Loucy (cell line): ENCODE measurements around the gene LTF.

Experiments
- H2AFZ ChIP-seq: fragments of 200-600 bp; sonication (generic); 2 replicates; pipeline ENCODE4 v1.6.0; 2016; ENCODE audit warnings: antibody characterized with exemption, mild to moderate bottlenecking, low read length, moderate library complexity
- H3F3A ChIP-seq: fragments of 200-600 bp; 2 replicates; pipeline ENCODE4 v1.6.0; 2016; ENCODE audit warnings: antibody characterized with exemption, low read depth, mild to moderate bottlenecking
- H3K27me3 ChIP-seq: fragments of 200-600 bp; sonication (generic); 2 replicates; pipeline ENCODE4 v1.6.1; 2014; ENCODE audit warnings: low read length, mild to moderate bottlenecking; ENCODE audit not compliant: insufficient read depth, poor library complexity, severe bottlenecking
- H3K36me3 ChIP-seq: fragments of 200-600 bp; sonication (generic); 2 replicates; pipeline ENCODE4 v1.6.1; 2016; ENCODE audit warnings: low read length; ENCODE audit not compliant: insufficient read depth
- H3K4me1 ChIP-seq: fragments of 200-600 bp; sonication (generic); 2 replicates; pipeline ENCODE4 v1.5.1; 2014; ENCODE audit warnings: low read length, mild to moderate bottlenecking; ENCODE audit not compliant: insufficient read depth, poor library complexity, severe bottlenecking
- H3K4me2 ChIP-seq: fragments of 200-600 bp; sonication (generic); 2 replicates; pipeline ENCODE4 v1.6.0; 2014; ENCODE audit warnings: antibody characterized with exemption, low read length, low read depth, mild to moderate bottlenecking; ENCODE audit not compliant: poor library complexity, severe bottlenecking
- H3K4me3 ChIP-seq: fragments of 200-600 bp; sonication (generic); 2 replicates; pipeline ENCODE4 v1.5.1; 2014; ENCODE audit warnings: low read length, mild to moderate bottlenecking, mixed read lengths; ENCODE audit not compliant: poor library complexity, severe bottlenecking
- H3K79me2 ChIP-seq: fragments of 200-600 bp; sonication (generic); 2 replicates; pipeline ENCODE4 v1.6.1; 2014; ENCODE audit warnings: low read length; ENCODE audit not compliant: insufficient read depth
- H3K9ac ChIP-seq: fragments of 200-600 bp; sonication (generic); 2 replicates; pipeline ENCODE4 v1.6.0; 2014; ENCODE audit warnings: mild to moderate bottlenecking, low read depth, low read length, moderate library complexity; ENCODE audit not compliant: poor library complexity, severe bottlenecking
- H3K9me2 ChIP-seq: fragments of 200-600 bp; sonication (generic); replicated peaks from 2 replicates; pipeline ENCODE4 v1.6.1; 2016; ENCODE audit warnings: low read depth, low read length, mixed read lengths
- H3K9me3 ChIP-seq: fragments of 200-600 bp; sonication (generic); 2 replicates; pipeline ENCODE4 v1.6.1; 2014; ENCODE audit warnings: mild to moderate bottlenecking, antibody characterized with exemption, low read length, low read depth; ENCODE audit not compliant: insufficient read depth
- H4K20me1 ChIP-seq: fragments of 200-600 bp; sonication (generic); 2 replicates; pipeline ENCODE4 v1.6.0; 2014; ENCODE audit warnings: antibody characterized with exemption, low read length, mild to moderate bottlenecking; ENCODE audit not compliant: insufficient read depth, poor library complexity, severe bottlenecking
- CTCF ChIP-seq: fragments of 200-600 bp; sonication (generic); conservative IDR thresholded peaks from 2 replicates; pipeline ENCODE4 v1.5.1; 2014; ENCODE audit warnings: mild to moderate bottlenecking, antibody characterized with exemption, low read length
- EZH2phosphoT487 ChIP-seq: fragments of 200-600 bp; IDR thresholded peaks from 2 replicates; pipeline ENCODE4 v1.6.1; 2018; ENCODE audit warnings: antibody characterized with exemption, mild to moderate bottlenecking, moderate library complexity, borderline replicate concordance

The LTF gene

GRCh38 chr3:46399557-46399956, 65.1 kb downstream of the LTF start:
- Histone ChIP-seq H2AFZ (no peak overlapping the region), H3K9me3 (no peaks in the 10 kb centered on the region), H4K20me1 (no peaks in the 10 kb centered on the region), H3K9ac (no peak overlapping the region), H3K9me2 (no peaks in the 10 kb centered on the region), H3K4me2 (no peak overlapping the region), H3K27me3 (no peaks in the 10 kb centered on the region), H3F3A (no peaks in the 10 kb centered on the region), H3K4me3 (no peak overlapping the region), H3K79me2 (no peaks in the 10 kb centered on the region), H3K36me3 (no peaks in the 10 kb centered on the region), H3K4me1 (no peaks in the 10 kb centered on the region)
- no peak for TF ChIP-seq EZH2phosphoT487

- no peaks in the 10 kb centered on the region for H3K9me3 ChIP-seq
- H3K27me3 ChIP-seq, result no peaks in the 10 kb centered on the region
- H3K9me2 ChIP-seq, result no peaks in the 10 kb centered on the region
- H3K9ac ChIP-seq, result no peak overlapping the region
- no peaks in the 10 kb centered on the region for H4K20me1 ChIP-seq
- no peaks in the 10 kb centered on the region for H3K36me3 ChIP-seq
- H3F3A ChIP-seq, result no peaks in the 10 kb centered on the region
- H3K4me2 ChIP-seq, result no peak overlapping the region
- no peaks in the 10 kb centered on the region for H3K4me1 ChIP-seq
- H3K79me2 ChIP-seq, result no peaks in the 10 kb centered on the region
- TF ChIP-seq EZH2phosphoT487 (no peak), CTCF (no peak)
- H3K4me3 ChIP-seq, result no peak overlapping the region
- H2AFZ ChIP-seq, result no peak overlapping the region
Observed at GRCh38 chr3:46399098-46399497, 65.6 kb downstream of the LTF start.

GRCh38 chr3:46398186-46398955, 66.3 kb downstream of the LTF start:
- Histone ChIP-seq H3K9ac (no peak overlapping the region), H3K79me2 (no peaks in the 10 kb centered on the region), H3K9me3 (no peaks in the 10 kb centered on the region), H4K20me1 (no peaks in the 10 kb centered on the region), H2AFZ (no peak overlapping the region), H3K4me3 (no peak overlapping the region), H3K4me2 (no peak overlapping the region), H3K4me1 (no peaks in the 10 kb centered on the region), H3K27me3 (no peaks in the 10 kb centered on the region), H3F3A (no peaks in the 10 kb centered on the region), H3K36me3 (no peaks in the 10 kb centered on the region), H3K9me2 (no peaks in the 10 kb centered on the region)
- TF ChIP-seq EZH2phosphoT487 (no peak), CTCF (no peak)

GRCh38 chr3:46397111-46397510, 67.6 kb downstream of the LTF start:
- Histone ChIP-seq H3K9ac (no peak overlapping the region), H3K9me3 (no peaks in the 10 kb centered on the region), H3K27me3 (no peaks in the 10 kb centered on the region), H3K4me3 (no peak overlapping the region), H3K79me2 (no peaks in the 10 kb centered on the region), H3K4me2 (no peak overlapping the region), H3K36me3 (no peaks in the 10 kb centered on the region), H3K4me1 (no peaks in the 10 kb centered on the region), H3K9me2 (no peaks in the 10 kb centered on the region), H4K20me1 (no peaks in the 10 kb centered on the region), H3F3A (no peaks in the 10 kb centered on the region), H2AFZ (no peak overlapping the region)
- TF ChIP-seq CTCF, result no peak
- no peak for TF ChIP-seq EZH2phosphoT487
